RWPE2 (cell line): ENCODE results near the gene CCNJL.

ENCODE experiments used
- ATAC-seq: fragments of 200-7000 bp; cut with Tn5 transposase; 3 replicates; pipeline ENCODE4 v1.9.1; 2021; ENCODE audit warnings: low read depth
- DNase-seq: peaks from one replicate; pipeline ENCODE4 v3.0.0-alpha.2; 2020; ENCODE audit warnings: low spot score
- H3K27ac ChIP-seq: fragments of 450-650 bp; 2 replicates; pipeline ENCODE4 v1.5.1; 2017; ENCODE audit warnings: mild to moderate bottlenecking; ENCODE audit not compliant: poor library complexity, severe bottlenecking
- H3K27me3 ChIP-seq: fragments of 250-450 bp; sonication (Bioruptor Pico); 2 replicates; pipeline ENCODE4 v1.5.1; 2021; ENCODE audit warnings: mild to moderate bottlenecking, moderate library complexity; ENCODE audit not compliant: insufficient read depth, poor library complexity, severe bottlenecking
- H3K36me3 ChIP-seq: fragments of 250-450 bp; sonication (Bioruptor Pico); 2 replicates; pipeline ENCODE4 v1.5.1; 2020; ENCODE audit warnings: low read depth, mild to moderate bottlenecking, moderate library complexity
- H3K4me1 ChIP-seq: fragments of 250-450 bp; sonication (Bioruptor Pico); 2 replicates; pipeline ENCODE4 v1.5.1; 2021; ENCODE audit warnings: mild to moderate bottlenecking, moderate library complexity; ENCODE audit not compliant: insufficient read depth, poor library complexity, severe bottlenecking
- H3K4me3 ChIP-seq: fragments of 250-450 bp; sonication (Bioruptor Pico); 2 replicates; pipeline ENCODE4 v1.5.1; 2021; ENCODE audit warnings: mild to moderate bottlenecking, moderate library complexity; ENCODE audit not compliant: severe bottlenecking
- H3K9me3 ChIP-seq: fragments of 250-450 bp; sonication (Bioruptor Pico); 2 replicates; pipeline ENCODE4 v1.5.1; 2021; ENCODE audit warnings: mild to moderate bottlenecking, moderate library complexity; ENCODE audit not compliant: severe bottlenecking
- TF ChIP-seq, protein P1 (sequence below): fragments of 450-650 bp; IDR thresholded peaks from one replicate; pipeline ENCODE4 v1.5.1; 2017; ENCODE audit warnings: mild to moderate bottlenecking, moderate library complexity; ENCODE audit not compliant: poor library complexity, severe bottlenecking

CCNJL gene

DNA sequence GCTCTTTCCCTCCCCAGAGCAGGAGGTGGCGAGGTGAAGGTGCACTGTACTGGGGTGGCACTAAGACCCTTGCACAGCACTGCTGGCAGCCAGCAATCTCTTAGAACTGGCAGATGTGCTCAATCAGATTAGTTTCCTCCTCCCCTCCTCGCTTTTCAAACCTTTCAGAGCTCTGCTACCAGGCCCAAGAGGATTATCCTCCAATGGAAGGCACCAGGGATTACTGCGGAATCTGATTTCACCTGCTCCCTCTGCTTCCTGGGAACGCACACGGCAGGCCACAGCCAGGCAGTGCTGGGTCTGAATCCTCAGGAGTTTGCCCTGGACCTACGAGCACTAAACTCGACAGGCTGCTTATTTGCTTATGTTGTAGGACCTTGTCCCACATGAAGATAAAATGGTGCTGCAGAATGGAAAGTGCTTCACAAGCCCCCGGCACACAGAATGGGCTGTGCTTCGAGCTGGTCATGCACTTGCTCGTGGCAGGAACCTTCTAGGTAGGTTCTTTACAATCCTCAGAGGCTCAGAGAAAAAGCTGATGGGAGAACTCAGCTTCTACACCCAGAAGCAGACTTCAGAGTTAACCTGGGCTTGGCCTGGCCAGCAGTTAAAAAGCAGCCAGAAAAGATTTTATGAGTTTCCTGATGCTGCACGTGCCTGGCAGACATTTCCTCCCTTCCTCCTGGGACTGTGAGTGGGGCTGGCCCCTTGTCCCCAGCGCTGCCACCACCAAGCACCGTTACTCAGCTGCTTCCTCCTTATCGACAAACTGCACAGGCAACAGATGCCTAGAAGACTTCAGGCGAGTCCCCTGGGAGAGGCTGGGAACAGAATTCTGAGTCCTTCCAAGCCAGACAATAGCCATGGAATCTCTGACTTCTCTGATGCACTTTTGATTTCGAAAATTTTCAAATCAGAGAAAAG, 50.0 kb downstream of the CCNJL start:
- DNase-seq: no peak
- no peak overlapping the region for H3K27ac ChIP-seq

DNA sequence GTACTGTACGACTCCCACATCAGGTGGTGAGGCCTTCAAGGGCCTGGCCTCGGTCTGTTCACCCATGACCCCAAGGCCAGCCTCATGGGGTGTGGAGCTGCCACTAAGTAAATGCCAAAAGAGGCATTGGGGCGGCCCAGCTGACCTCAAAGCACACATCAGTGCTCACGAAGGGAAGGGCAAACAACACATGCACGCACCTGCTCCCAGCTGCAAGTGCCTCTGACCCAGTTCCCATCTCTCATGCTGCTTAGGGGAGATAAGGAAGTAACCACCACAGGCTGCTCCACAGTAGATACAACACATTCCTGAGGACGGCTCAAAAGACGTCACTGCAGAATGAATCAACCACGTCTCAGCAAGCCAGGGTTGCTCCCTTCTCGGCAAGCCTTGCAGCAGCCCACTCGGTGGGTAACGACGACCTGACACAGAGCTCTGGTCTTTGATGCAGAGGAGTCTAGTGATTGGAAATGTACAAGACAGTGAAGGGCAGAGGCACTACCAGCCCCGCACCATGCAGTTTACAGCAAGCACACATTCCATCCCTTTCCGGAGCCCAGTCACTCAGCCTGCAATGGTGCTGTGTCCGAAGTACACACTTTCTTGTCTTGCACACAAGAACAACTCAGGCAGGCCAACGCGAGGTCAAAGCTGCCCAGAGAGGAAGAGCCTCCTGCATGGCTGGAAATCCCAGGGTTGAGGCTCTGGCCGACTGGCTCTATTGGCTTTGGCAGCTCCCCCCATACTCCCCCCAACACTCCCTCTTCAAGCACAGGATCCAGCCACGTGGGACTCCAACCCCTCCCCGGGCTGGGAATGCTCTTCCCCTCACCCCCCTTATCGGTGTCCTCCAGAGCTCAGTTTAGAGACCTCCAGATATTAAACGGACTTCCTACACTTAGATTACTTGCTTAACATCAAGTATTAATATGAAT, 51.2 kb downstream of the CCNJL start:
- peaks cover 34% of the 10 kb centered on the region for H3K36me3 ChIP-seq
- TF ChIP-seq, protein P1, sequence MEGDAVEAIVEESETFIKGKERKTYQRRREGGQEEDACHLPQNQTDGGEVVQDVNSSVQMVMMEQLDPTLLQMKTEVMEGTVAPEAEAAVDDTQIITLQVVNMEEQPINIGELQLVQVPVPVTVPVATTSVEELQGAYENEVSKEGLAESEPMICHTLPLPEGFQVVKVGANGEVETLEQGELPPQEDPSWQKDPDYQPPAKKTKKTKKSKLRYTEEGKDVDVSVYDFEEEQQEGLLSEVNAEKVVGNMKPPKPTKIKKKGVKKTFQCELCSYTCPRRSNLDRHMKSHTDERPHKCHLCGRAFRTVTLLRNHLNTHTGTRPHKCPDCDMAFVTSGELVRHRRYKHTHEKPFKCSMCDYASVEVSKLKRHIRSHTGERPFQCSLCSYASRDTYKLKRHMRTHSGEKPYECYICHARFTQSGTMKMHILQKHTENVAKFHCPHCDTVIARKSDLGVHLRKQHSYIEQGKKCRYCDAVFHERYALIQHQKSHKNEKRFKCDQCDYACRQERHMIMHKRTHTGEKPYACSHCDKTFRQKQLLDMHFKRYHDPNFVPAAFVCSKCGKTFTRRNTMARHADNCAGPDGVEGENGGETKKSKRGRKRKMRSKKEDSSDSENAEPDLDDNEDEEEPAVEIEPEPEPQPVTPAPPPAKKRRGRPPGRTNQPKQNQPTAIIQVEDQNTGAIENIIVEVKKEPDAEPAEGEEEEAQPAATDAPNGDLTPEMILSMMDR: no peak
- H3K4me1 ChIP-seq: no peaks in the 10 kb centered on the region
- no peak overlapping the region for H3K4me3 ChIP-seq
- ATAC-seq (no peak), DNase-seq (no peak)
- no peaks in the 10 kb centered on the region for H3K27me3 ChIP-seq
- H3K27ac ChIP-seq: no peak overlapping the region
- H3K9me3 ChIP-seq: no peaks in the 10 kb centered on the region

More for the DNA sequence above, 50.0 kb downstream of the CCNJL start:
- H3K4me1 ChIP-seq: no peaks in the 10 kb centered on the region
- no peak overlapping the region for H3K4me3 ChIP-seq
- TF ChIP-seq, protein P1: no peak
- no peak for ATAC-seq
- no peaks in the 10 kb centered on the region for H3K27me3 ChIP-seq
- peaks cover 25% of the 10 kb centered on the region for H3K36me3 ChIP-seq
- no peaks in the 10 kb centered on the region for H3K9me3 ChIP-seq

DNA sequence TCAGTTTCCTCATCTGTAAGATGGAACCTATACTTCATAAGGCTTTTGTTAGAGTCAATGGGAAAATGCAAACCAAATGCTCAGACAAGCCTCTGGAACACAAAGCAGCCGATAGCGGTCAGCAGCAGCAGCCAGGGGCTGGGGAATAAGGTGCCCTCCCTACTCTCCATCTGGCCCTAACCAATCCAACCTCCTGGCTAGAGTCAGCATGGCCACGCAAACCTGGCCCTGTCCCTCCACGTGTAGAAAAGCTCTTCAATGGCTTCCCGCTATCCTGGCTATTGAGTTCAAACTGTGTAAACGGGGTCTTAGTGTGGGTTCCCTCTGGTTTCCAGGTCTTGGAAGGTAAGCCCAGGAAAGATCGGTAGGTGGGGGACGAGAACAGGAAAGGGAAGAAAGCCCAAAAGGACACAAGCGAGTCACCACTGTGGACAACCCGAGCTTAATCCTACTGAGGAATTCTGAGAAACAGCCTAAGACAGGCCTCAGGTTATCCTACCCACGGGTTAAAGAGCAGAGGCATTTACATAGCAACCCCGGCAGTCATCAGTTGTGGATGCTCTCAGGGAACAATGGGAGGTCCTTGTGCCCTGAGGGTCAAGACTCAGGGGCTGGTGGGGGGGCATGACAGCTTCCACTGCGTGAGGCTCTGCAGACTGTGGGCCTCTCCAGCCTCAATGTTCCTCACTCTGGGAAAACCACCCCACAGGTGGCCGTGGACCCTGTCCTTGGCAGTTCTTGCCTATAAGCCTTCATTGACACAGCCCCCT, 52.2 kb downstream of the CCNJL start:
- no peak overlapping the region for H3K4me3 ChIP-seq
- no peaks in the 10 kb centered on the region for H3K9me3 ChIP-seq
- H3K27ac ChIP-seq: no peak overlapping the region
- H3K4me1 ChIP-seq: no peaks in the 10 kb centered on the region
- no peak for ATAC-seq
- H3K27me3 ChIP-seq: no peaks in the 10 kb centered on the region
- TF ChIP-seq, protein P1: no peak
- peaks cover 40% of the 10 kb centered on the region for H3K36me3 ChIP-seq
- DNase-seq: no peak

DNA sequence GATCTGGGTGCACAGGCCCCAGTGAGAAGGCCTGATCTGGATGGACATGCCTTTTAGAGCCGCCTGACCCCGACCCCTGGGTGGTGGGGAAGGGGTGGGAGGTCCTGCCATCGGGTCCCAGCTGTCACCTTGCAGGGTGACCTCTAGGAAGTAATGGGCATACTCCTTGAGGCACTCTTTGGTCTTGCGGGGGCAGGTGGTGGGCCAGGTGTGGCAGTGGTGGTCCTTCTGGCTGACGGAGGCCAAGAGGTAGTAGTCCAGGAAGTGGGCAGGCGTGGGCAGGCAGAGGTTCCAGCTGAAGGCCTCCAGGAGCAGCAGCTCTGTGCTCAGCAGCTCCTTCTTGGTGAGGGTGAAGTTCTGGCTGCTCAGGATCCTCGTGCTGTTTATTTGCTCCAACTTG, 53.0 kb downstream of the CCNJL start:
- ATAC-seq (no peak), DNase-seq (no peak)
- Histone ChIP-seq H3K27ac (no peak overlapping the region), H3K9me3 (no peaks in the 10 kb centered on the region), H3K4me1 (no peaks in the 10 kb centered on the region), H3K27me3 (no peaks in the 10 kb centered on the region), H3K4me3 (no peak overlapping the region), H3K36me3 (peaks cover 43% of the 10 kb centered on the region)
- TF ChIP-seq, protein P1: no peak
